ENCODE results near the gene OTUD4. TPM values are rescaled to one million over a fixed set of nuclear protein-coding genes. Genes with fewer than 3 reads are reported as not detected.

Gene OTUD4
- total RNA-seq, 2 experiments from 2014 or later: 52.6 to 57.1 TPM

- peak overlapping the region; percentile 97 for H3K4me3 Mint-ChIP-seq
- DNase-seq (no peak), ATAC-seq (peak; percentile 3)
- intact Hi-C loops (cut with DNase I, micrococcal nuclease): loop anchor here (5.0 to 10.0 kb wide), 2 partner anchors 1425 to 1913 kb away; partner anchors contain the start of genes USP38 (in 2 of the 2) and SLC10A7 (in 1 of the 2)
- H3K27ac Mint-ChIP-seq: peak overlapping the region; percentile 99
- peaks cover 22% of the 10 kb centered on the region for H3K4me1 Mint-ChIP-seq
- H3K27me3 Mint-ChIP-seq: no peaks in the 10 kb centered on the region
- ChIA-PET CTCF (interaction anchor here (1.4 to 1.6 kb wide), 2 partner anchors 36 to 922 kb away, joined by 3 to 4 read pairs; no protein-coding TSS in a partner anchor), POLR2A (interaction anchor here (1.1 to 1.2 kb wide), 2 partner anchors 80 to 82 kb away, joined by 3 to 4 read pairs; no protein-coding TSS in a partner anchor)
- peaks cover 49% of the 10 kb centered on the region for H3K36me3 Mint-ChIP-seq (ENCODE audit: low read depth)
- no peaks in the 10 kb centered on the region for H3K9me3 Mint-ChIP-seq (ENCODE audit: low read depth)
Observed at GRCh38 chr4:145097331-145097820, 83.0 kb downstream of the OTUD4 start.

GRCh38 chr4:145093638-145094037 is 86.8 kb downstream of the OTUD4 start:
- DNase-seq: no peak
- no peaks in the 10 kb centered on the region for H3K27me3 Mint-ChIP-seq
- ATAC-seq: no peak
- no peak overlapping the region for H3K27ac Mint-ChIP-seq
- H3K36me3 Mint-ChIP-seq (ENCODE audit: low read depth): peaks cover 52% of the 10 kb centered on the region
- H3K9me3 Mint-ChIP-seq (ENCODE audit: low read depth): no peaks in the 10 kb centered on the region
- intact Hi-C loops (cut with DNase I, micrococcal nuclease): loop anchor here (10.0 kb wide), 1 partner anchor 1909 kb away; the partner anchor contains the start of gene USP38 (in 2 of the 2)
- POLR2A ChIA-PET: no interaction called here
- H3K4me3 Mint-ChIP-seq: no peak overlapping the region
- H3K4me1 Mint-ChIP-seq: peaks cover 27% of the 10 kb centered on the region
- CTCF ChIA-PET: no interaction called here

- ChIA-PET POLR2A (no interaction called here), CTCF (interaction anchor here (0.5 kb wide), 1 partner anchor 9 kb away, joined by 3 read pairs; no protein-coding TSS in a partner anchor)
- no peak for ATAC-seq
- Mint-ChIP-seq H3K27ac (no peak overlapping the region), H3K9me3 (ENCODE audit: low read depth) (no peaks in the 10 kb centered on the region), H3K36me3 (ENCODE audit: low read depth) (peaks cover 59% of the 10 kb centered on the region), H3K27me3 (no peaks in the 10 kb centered on the region), H3K4me3 (no peak overlapping the region), H3K4me1 (peaks cover 23% of the 10 kb centered on the region)
- intact Hi-C loops (cut with DNase I, micrococcal nuclease): loop anchor here (10.0 kb wide), 1 partner anchor 1906 kb away; the partner anchor contains the start of gene USP38 (in 2 of the 2)
- no peak for DNase-seq
Observed at GRCh38 chr4:145090380-145090779, 90.0 kb downstream of the OTUD4 start.

- no peak overlapping the region for H3K4me3 Mint-ChIP-seq
- peaks cover 11% of the 10 kb centered on the region for H3K4me1 Mint-ChIP-seq
- H3K9me3 Mint-ChIP-seq (ENCODE audit: low read depth): no peaks in the 10 kb centered on the region
- POLR2A ChIA-PET: no interaction called here
- no peaks in the 10 kb centered on the region for H3K27me3 Mint-ChIP-seq
- intact Hi-C loops (cut with DNase I, micrococcal nuclease): no loop called here
- ATAC-seq: peak; percentile 60
- H3K27ac Mint-ChIP-seq: no peak overlapping the region
- DNase-seq: peak; percentile 20
- CTCF ChIA-PET: interaction anchor here (1.0 to 1.5 kb wide), 2 partner anchors 8 to 94 kb away, joined by 3 to 4 read pairs; no protein-coding TSS in a partner anchor
- peaks cover 32% of the 10 kb centered on the region for H3K36me3 Mint-ChIP-seq (ENCODE audit: low read depth)
Observed at GRCh38 chr4:145083891-145084605, 96.3 kb downstream of the OTUD4 start.

Other genes with a start within 250 kb of the OTUD4 start
- gene ANAPC10, start 82.4 kb downstream of the OTUD4 start, total RNA-seq: 10 to 100 TPM; 27.7 to 31.5 TPM
- 100 to 1,000 TPM; 148 to 172 TPM for gene ABCE1, start 82.3 kb downstream of the OTUD4 start, total RNA-seq